GM12874 (cell line): ENCODE measurements around the gene IKZF2.

Experiments
- CTCF ChIP-seq: IDR thresholded peaks from 2 replicates; pipeline ENCODE4 v1.5.1; 2011; ENCODE audit warnings: low read depth, mild to moderate bottlenecking, control low read depth, low read length, moderate library complexity; ENCODE audit not compliant: insufficient read depth

Gene IKZF2

DNA sequence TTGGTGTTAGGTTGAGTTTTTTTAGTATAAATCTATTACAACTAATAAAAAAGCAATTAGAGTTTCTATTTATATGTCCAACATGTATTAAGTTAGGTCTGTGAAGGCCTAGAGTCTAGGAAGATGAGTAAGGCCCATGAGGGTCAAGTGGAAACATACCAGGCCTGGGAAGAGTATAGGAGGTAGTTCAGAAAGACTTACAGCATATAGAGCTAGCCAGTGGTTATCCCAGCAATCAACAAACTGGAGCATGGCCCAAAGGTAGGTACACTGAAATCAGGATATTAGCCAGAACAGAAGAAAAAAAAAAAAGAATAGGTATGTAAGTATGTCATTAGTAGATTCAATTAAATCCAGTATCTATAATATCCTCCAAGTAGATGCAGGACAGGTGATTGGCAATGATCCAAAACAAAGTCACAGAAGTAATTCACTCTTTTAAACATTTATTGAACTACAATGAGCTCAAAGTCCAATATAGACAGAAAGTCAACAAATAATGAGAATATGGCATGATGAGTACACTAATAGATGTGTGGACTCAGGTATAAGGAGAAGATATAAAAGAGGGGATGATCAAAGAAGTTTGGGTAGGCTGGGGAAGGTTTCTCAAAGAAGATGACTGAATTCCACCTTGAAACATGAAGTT is 70.3 kb downstream of the IKZF2 start:
- TF ChIP-seq CTCF, result no peak

DNA sequence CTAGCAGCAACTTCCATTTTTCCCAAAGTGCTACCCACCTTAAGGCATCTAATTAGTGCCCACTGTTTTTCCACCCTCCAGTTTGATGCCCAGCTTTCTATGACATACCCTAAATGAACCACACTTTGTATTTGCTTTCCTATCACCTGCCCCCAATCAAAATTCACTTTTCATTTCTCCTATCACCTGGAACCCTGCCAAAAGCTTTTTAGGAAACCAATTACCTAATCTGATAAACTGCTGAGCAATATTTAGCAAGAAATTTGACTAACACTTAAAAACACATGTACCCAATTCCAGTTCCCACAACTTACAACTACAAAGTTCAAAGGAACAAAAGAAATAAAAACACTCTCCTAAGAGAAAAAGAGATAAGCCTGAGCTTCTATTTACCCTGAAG is 71.7 kb downstream of the IKZF2 start:
- TF ChIP-seq CTCF, result no peak

- no peak for TF ChIP-seq CTCF
Observed at GRCh38 chr2:213078686-213079085, 72.7 kb downstream of the IKZF2 start.

- TF ChIP-seq CTCF, result no peak
Observed at GRCh38 chr2:213069531-213069930, 81.9 kb downstream of the IKZF2 start.

DNA sequence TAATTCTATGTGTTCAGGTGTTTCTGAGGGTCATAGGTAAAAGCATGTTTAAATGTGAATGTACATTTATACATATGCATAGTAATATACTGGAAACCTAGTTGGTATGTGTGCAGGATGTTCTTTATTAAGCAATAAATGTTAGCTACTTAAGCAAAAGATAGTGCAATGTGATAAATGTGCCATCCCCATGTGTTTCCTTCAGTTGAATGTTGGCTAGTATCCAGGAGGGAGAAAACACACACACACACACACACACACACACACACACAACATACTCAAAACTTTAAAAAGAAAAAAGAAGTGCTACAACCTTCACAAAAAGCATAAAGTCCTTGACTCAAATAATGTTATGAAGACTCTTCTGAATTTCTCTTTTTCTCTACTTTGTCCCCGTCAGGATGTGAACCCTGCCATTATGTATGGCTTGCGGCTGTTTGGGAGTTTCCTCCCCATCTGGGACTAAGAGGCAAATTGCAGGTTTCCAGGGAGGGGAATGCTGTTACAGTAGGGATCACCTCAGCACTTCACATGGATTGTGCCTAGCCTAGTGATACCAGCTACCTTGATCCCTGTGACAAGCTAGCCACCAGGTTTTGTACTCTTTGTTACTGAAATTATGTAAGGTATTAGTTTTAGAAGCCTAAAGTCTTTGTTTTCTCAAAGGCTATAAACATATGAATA is 82.6 kb downstream of the IKZF2 start:
- TF ChIP-seq CTCF, result no peak

- no peak for TF ChIP-seq CTCF
Observed at GRCh38 chr2:213067888-213068287, 83.5 kb downstream of the IKZF2 start.

- no peak for TF ChIP-seq CTCF
Observed at GRCh38 chr2:213066443-213066743, 85.0 kb downstream of the IKZF2 start.
